ENCODE data around the gene HDAC5.

The HDAC5 gene

GRCh38 chr17:44082256-44082927 lies 41.0 kb downstream of the HDAC5 start:
- no peak overlapping the region for H3K4me3 ChIP-seq (ENCODE audit: low read depth, low read length)
- no peaks in the 10 kb centered on the region for H3K9me3 ChIP-seq (ENCODE audit: control insufficient read depth, insufficient read depth, low read length)
- H3K36me3 ChIP-seq (ENCODE audit: control insufficient read depth, insufficient read depth, low read length): peaks cover 58% of the 10 kb centered on the region
- H3K4me1 ChIP-seq (ENCODE audit: control insufficient read depth, insufficient read depth, low read length): peaks cover 11% of the 10 kb centered on the region
- no peaks in the 10 kb centered on the region for H3K27me3 ChIP-seq (ENCODE audit: control insufficient read depth, insufficient read depth, low read length)
- H3K27ac ChIP-seq (ENCODE audit: low read depth, low read length): no peak overlapping the region
- H3K9ac ChIP-seq (ENCODE audit: low read depth, low read length): no peak overlapping the region

- Histone ChIP-seq H3K9ac (ENCODE audit: low read depth, low read length) (no peak overlapping the region), H3K4me3 (ENCODE audit: low read depth, low read length) (no peak overlapping the region), H3K36me3 (ENCODE audit: control insufficient read depth, insufficient read depth, low read length) (peaks cover 65% of the 10 kb centered on the region), H3K9me3 (ENCODE audit: control insufficient read depth, insufficient read depth, low read length) (no peaks in the 10 kb centered on the region), H3K27me3 (ENCODE audit: control insufficient read depth, insufficient read depth, low read length) (no peaks in the 10 kb centered on the region), H3K27ac (ENCODE audit: low read depth, low read length) (no peak overlapping the region), H3K4me1 (ENCODE audit: control insufficient read depth, insufficient read depth, low read length) (peaks cover 5% of the 10 kb centered on the region; the same call in 1 of the 2 replicates)
Observed at GRCh38 chr17:44081681-44082080, 41.8 kb downstream of the HDAC5 start.

- no peaks in the 10 kb centered on the region for H3K9me3 ChIP-seq (ENCODE audit: control insufficient read depth, insufficient read depth, low read length)
- H3K27ac ChIP-seq (ENCODE audit: low read depth, low read length): no peak overlapping the region
- H3K4me1 ChIP-seq (ENCODE audit: control insufficient read depth, insufficient read depth, low read length): no peaks in the 10 kb centered on the region
- H3K9ac ChIP-seq (ENCODE audit: low read depth, low read length): no peak overlapping the region
- no peak overlapping the region for H3K4me3 ChIP-seq (ENCODE audit: low read depth, low read length)
- H3K27me3 ChIP-seq (ENCODE audit: control insufficient read depth, insufficient read depth, low read length): no peaks in the 10 kb centered on the region
- peaks cover 80% of the 10 kb centered on the region for H3K36me3 ChIP-seq (ENCODE audit: control insufficient read depth, insufficient read depth, low read length)
Observed at GRCh38 chr17:44079877-44080821, 43.3 kb downstream of the HDAC5 start.

- H3K4me1 ChIP-seq (ENCODE audit: control insufficient read depth, insufficient read depth, low read length): no peaks in the 10 kb centered on the region
- no peak overlapping the region for H3K9ac ChIP-seq (ENCODE audit: low read depth, low read length)
- H3K4me3 ChIP-seq (ENCODE audit: low read depth, low read length): no peak overlapping the region
- no peaks in the 10 kb centered on the region for H3K27me3 ChIP-seq (ENCODE audit: control insufficient read depth, insufficient read depth, low read length)
- H3K27ac ChIP-seq (ENCODE audit: low read depth, low read length): no peak overlapping the region
- no peaks in the 10 kb centered on the region for H3K9me3 ChIP-seq (ENCODE audit: control insufficient read depth, insufficient read depth, low read length)
- peaks cover 89% of the 10 kb centered on the region for H3K36me3 ChIP-seq (ENCODE audit: control insufficient read depth, insufficient read depth, low read length)
Observed at GRCh38 chr17:44078412-44078811, 45.0 kb downstream of the HDAC5 start.

- peaks cover 88% of the 10 kb centered on the region for H3K36me3 ChIP-seq (ENCODE audit: control insufficient read depth, insufficient read depth, low read length)
- no peak overlapping the region for H3K4me3 ChIP-seq (ENCODE audit: low read depth, low read length)
- no peaks in the 10 kb centered on the region for H3K9me3 ChIP-seq (ENCODE audit: control insufficient read depth, insufficient read depth, low read length)
- H3K27me3 ChIP-seq (ENCODE audit: control insufficient read depth, insufficient read depth, low read length): no peaks in the 10 kb centered on the region
- H3K4me1 ChIP-seq (ENCODE audit: control insufficient read depth, insufficient read depth, low read length): no peaks in the 10 kb centered on the region
- H3K9ac ChIP-seq (ENCODE audit: low read depth, low read length): no peak overlapping the region
- no peak overlapping the region for H3K27ac ChIP-seq (ENCODE audit: low read depth, low read length)
Observed at GRCh38 chr17:44077595-44077909, 45.9 kb downstream of the HDAC5 start.

GRCh38 chr17:44076716-44077594 lies 46.5 kb downstream of the HDAC5 start:
- Histone ChIP-seq H3K9me3 (ENCODE audit: control insufficient read depth, insufficient read depth, low read length) (no peaks in the 10 kb centered on the region), H3K27me3 (ENCODE audit: control insufficient read depth, insufficient read depth, low read length) (no peaks in the 10 kb centered on the region), H3K27ac (ENCODE audit: low read depth, low read length) (no peak overlapping the region), H3K9ac (ENCODE audit: low read depth, low read length) (no peak overlapping the region), H3K36me3 (ENCODE audit: control insufficient read depth, insufficient read depth, low read length) (peaks cover 82% of the 10 kb centered on the region), H3K4me3 (ENCODE audit: low read depth, low read length) (no peak overlapping the region), H3K4me1 (ENCODE audit: control insufficient read depth, insufficient read depth, low read length) (peaks cover under 1% of the 10 kb centered on the region; the same call in 1 of the 2 replicates)

- Histone ChIP-seq H3K27me3 (ENCODE audit: control insufficient read depth, insufficient read depth, low read length) (no peaks in the 10 kb centered on the region), H3K4me3 (ENCODE audit: low read depth, low read length) (no peak overlapping the region), H3K4me1 (ENCODE audit: control insufficient read depth, insufficient read depth, low read length) (peaks cover 7% of the 10 kb centered on the region; the same call in 1 of the 2 replicates), H3K9me3 (ENCODE audit: control insufficient read depth, insufficient read depth, low read length) (no peaks in the 10 kb centered on the region), H3K9ac (ENCODE audit: low read depth, low read length) (no peak overlapping the region), H3K36me3 (ENCODE audit: control insufficient read depth, insufficient read depth, low read length) (peaks cover 75% of the 10 kb centered on the region), H3K27ac (ENCODE audit: low read depth, low read length) (no peak overlapping the region)
Observed at GRCh38 chr17:44075598-44076293, 47.7 kb downstream of the HDAC5 start.

- H3K9me3 ChIP-seq (ENCODE audit: control insufficient read depth, insufficient read depth, low read length): no peaks in the 10 kb centered on the region
- H3K27ac ChIP-seq (ENCODE audit: low read depth, low read length): no peak overlapping the region
- H3K27me3 ChIP-seq (ENCODE audit: control insufficient read depth, insufficient read depth, low read length): no peaks in the 10 kb centered on the region
- peaks cover 66% of the 10 kb centered on the region for H3K36me3 ChIP-seq (ENCODE audit: control insufficient read depth, insufficient read depth, low read length)
- no peak overlapping the region for H3K4me3 ChIP-seq (ENCODE audit: low read depth, low read length)
- no peak overlapping the region for H3K9ac ChIP-seq (ENCODE audit: low read depth, low read length)
- peaks cover 9% of the 10 kb centered on the region; the same call in 1 of the 2 replicates for H3K4me1 ChIP-seq (ENCODE audit: control insufficient read depth, insufficient read depth, low read length)
Observed at GRCh38 chr17:44074911-44075285, 48.5 kb downstream of the HDAC5 start.

GRCh38 chr17:44074231-44074910 lies 49.1 kb downstream of the HDAC5 start:
- H3K4me3 ChIP-seq (ENCODE audit: low read depth, low read length): no peak overlapping the region
- H3K36me3 ChIP-seq (ENCODE audit: control insufficient read depth, insufficient read depth, low read length): peaks cover 64% of the 10 kb centered on the region
- no peak overlapping the region for H3K9ac ChIP-seq (ENCODE audit: low read depth, low read length)
- peaks cover 11% of the 10 kb centered on the region; the same call in 1 of the 2 replicates for H3K4me1 ChIP-seq (ENCODE audit: control insufficient read depth, insufficient read depth, low read length)
- no peak overlapping the region for H3K27ac ChIP-seq (ENCODE audit: low read depth, low read length)
- no peaks in the 10 kb centered on the region for H3K27me3 ChIP-seq (ENCODE audit: control insufficient read depth, insufficient read depth, low read length)
- no peaks in the 10 kb centered on the region for H3K9me3 ChIP-seq (ENCODE audit: control insufficient read depth, insufficient read depth, low read length)

GRCh38 chr17:44071772-44072171 lies 51.7 kb downstream of the HDAC5 start:
- Histone ChIP-seq H3K9me3 (ENCODE audit: control insufficient read depth, insufficient read depth, low read length) (no peaks in the 10 kb centered on the region), H3K4me1 (ENCODE audit: control insufficient read depth, insufficient read depth, low read length) (peaks cover 11% of the 10 kb centered on the region; the same call in 1 of the 2 replicates), H3K4me3 (ENCODE audit: low read depth, low read length) (peak overlapping the region; percentile 95), H3K27ac (ENCODE audit: low read depth, low read length) (peak overlapping the region; percentile 96), H3K9ac (ENCODE audit: low read depth, low read length) (peak overlapping the region; percentile 95), H3K36me3 (ENCODE audit: control insufficient read depth, insufficient read depth, low read length) (peaks cover 39% of the 10 kb centered on the region), H3K27me3 (ENCODE audit: control insufficient read depth, insufficient read depth, low read length) (no peaks in the 10 kb centered on the region)
